Measurements from ENCODE around the gene PTPA.

The PTPA gene

DNA sequence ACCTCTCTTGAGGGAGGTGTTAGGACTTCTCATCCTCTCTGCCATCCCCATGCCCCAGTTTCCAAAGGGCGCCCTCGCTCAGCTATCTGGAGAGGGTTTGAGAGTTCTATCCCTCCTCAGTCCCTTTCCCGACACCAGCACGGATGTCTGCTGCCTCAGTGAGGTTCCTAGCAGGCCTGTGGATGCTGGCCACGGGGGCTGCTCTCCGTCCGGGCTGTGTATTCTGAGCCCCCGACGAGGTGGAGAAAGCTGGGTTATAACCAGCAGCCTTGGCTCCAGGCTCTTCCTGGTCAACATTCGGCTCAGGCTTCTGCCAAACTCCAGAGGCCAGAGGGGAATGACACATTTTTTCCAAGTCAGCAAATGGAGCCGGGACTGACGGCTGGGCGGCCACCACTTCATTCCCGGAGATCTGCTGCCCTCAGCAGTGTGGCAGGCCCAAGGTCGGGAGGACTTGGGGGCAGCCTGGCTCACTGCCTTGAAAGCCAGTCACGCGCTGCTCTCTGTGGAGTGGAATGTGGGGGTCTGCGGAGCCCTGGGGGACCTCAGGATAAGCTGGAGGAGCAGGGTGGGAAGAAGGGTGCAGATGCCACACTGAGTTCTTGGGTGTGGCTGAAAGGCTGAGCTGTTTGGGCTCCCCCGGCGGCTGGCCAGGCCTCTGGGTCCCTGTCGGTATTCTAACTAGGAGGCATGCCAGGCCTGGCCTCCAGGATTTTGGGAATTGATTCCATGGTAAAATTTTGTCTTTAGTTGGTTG lies 27.4 kb downstream of the PTPA start:
- DNase-seq = no peak

DNA sequence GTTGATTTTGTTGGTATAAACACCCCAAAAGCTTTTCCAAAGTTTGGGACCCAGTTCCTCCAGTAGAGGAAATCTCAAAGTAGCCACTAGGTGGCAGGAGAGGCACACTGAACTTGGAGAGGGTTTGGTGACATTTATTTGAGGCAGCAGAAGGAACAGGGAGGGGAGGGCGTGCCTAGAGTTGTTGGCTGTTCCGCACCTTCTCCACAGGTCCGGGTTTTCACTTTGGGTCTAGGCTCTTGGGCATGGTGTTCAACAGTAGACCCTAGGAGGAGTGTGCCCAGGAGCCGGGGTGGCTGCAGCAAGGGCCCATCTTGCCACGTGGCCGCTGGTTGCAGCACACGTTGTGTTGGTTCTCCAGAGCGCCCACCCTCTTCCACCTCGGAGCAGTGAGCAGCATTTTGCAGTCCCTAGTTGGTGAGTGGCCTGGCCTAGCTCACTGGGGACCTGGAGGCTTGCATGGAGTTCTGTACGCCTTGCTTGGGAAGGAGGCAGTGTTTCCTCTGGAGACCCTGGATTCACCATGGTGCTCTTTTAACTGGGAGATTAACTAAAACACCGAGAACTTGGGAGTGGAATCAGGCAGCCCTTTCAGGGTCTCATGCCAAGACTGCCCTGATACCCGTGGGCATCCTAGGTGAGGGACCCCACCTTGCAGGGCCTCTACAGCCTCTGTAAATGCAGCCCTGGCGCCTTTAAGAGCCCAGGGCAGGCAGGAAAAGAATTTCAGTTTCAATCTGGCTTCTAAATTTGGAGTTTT lies 28.2 kb downstream of the PTPA start:
- DNase-seq = peak; percentile 72 to 73

DNA sequence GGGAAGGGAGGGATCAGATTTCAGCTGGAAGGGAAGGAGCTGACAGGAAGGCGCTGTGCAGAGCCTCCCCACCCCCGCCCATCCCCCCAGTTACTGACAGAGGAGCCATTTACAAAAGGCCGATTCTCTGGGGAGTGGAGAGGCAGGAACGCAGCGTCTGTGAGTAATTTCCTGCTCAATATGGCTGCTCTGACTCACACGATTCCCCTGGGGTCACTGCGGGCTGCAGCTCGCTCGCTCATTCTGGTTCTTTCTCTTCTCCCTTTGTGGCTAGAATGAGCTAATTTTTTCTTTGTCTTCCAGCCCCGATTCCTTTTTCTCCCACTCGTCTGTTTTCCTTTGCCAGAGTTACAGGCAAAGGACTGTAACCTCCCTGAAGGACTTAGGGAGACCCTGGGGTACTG lies 28.8 kb downstream of the PTPA start:
- peak; percentile 70 to 88 for DNase-seq

DNA sequence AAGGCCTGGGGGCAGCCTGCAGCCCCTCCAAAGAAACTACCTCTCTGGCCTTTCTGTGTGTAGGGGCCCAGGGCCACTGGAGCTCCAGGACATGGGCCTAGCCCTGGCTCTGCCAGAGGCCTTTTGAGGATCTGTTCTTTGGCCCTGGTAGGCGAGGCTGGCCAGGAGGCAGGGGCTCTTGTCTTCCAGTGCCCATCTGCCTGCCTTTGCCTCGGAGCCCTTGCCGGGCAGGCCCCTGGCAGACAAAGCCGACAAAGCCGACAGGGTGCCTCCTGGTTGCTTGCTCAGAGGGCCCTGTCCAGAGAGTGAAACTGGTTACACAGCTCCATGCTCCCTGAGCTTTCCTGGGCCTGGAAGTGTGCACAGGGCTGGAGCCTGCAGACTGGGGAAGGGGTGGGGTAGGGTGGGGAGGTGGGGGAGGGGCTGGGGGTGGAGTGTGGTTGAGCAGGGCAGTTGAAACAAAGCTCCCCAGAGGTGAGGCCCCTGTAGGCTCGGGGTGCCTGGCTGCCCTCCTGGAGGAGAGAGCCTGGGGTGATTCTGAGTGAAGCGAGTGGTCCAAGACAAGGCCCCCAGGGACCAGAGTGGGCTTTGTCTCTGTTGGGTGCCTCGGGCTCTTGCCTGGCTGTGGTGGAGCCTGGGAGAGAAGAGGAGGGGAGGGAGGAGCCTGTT lies 29.3 kb downstream of the PTPA start:
- peak; percentile 24 for DNase-seq

DNA sequence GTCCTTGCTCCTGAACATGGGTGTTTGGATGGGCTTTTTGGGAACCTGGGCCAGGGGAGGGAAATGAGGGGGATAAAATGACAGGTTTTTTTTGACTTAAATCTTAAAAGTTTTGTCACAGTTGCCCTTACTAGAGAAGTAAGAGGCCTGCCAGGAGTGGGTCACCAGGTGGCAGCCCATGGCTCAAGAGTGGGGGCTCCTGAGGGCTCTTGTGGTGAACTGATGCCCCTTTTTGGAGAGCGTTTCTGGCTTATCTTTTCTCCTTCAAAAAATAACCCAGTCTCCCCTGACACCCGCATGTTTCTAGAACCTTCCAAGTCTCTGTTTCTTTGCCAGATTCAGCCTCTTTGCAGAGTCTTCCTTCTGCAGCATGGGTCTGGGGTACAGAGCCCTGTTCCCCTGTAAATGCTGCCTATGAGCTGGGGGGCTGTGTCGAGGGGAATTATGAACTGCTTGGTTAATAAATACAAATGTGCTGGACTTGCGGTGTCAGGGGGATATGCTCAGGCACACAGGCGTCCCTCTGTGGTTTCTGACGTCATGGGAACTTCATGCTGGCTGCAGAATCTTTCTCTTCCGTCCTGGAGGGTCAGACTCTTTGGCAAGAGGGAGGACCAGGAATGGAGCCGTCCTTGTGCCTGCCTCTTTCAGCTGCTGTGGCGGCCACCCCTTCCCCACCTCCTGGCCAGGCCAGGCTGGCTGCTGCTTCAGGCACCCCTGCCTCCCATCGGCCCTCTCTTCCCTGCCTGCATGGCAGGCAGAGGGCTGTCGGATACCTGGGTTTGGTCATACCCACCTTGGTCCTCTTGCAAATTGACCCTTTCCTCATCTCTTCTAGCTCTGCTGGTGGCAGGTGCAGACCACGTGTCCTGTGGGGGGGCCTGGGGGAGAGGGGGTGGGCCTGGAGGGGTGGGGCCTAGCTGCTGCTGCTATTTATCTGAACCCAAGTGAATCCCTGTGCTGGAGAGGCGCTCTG lies 30.1 kb downstream of the PTPA start:
- DNase-seq = peak in 1 of 2 experiments; percentile 17

DNA sequence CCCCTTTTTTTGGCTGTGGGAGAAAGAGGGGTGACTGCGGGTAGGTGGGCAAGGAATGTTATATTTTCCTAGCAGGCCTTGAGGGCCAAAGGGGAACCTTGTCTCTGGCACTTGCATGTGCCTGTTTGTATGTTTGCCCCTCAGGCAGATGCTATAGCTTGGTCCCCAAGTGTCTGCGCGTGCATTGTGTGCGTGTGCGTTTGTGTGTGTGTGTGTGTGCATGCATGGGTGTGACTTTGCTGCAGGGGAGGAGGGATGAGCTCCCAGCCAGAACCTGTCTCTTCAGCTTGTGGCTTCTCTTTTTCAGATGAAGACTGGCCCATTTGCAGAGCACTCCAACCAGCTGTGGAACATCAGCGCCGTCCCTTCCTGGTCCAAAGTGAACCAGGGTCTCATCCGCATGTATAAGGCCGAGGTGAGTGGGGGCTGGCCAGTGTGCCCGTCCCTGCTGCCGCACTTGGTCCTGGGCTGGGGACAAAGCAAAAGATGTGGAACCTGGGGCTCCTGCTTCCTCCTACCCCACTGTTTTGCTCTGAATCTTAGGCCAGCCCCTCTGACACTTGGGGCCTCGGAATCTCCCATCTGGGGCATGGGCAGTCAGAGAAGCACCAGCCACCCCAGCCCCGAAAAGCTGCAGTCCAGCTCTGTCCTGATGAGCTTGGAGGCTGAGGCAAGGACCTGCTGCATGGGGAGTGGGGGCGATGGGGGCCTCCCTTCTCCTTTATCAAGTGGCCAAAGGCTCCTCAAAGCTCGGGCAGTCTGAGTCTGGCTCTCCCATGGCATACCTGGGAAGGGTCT lies 31.1 kb downstream of the PTPA start:
- DNase-seq = no peak

DNA sequence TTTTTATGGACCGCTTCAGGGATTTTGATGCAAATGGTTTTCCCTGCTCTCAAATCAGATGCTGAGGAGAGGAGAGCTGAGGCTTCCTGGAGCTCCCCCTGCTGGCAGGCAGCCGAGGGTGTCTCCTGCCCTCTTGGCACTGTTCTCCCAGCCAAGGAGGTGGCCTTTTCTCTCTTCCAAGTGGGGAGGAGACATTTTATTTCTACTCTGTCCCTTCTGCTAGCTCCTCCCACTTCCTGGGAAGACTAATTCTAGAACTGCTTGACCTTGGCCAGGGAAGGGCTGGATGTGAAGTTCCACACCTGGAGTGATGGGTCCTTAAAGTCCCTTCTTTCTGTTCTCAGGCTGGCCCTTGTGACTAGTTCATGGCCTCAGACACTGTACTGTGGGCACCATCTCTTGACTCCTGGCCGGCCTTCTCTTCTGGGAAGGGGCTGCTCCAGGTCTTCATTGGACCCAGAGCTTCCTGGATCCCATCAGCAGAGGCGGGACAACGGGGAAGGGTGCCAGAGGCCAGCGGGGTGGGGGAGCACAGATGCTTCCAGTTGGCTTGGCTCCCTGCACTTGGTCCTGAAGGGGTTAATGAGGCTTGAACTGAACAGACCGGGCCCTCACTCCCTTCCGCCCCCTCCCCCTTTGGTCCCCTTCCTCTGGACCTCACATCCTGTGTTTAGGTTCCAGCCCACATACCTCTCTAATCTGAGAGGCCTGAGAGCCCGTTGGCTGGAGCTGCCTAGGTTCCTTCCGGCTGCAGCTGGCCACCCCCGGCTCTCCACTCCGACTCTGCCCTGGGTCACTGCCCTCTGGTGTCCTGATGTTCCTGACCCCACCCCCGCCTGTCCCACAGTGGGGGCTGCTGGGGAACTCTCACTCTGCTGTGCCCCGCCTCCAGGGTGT lies 32.1 kb downstream of the PTPA start:
- DNase-seq = peak; percentile 43 to 54

DNA sequence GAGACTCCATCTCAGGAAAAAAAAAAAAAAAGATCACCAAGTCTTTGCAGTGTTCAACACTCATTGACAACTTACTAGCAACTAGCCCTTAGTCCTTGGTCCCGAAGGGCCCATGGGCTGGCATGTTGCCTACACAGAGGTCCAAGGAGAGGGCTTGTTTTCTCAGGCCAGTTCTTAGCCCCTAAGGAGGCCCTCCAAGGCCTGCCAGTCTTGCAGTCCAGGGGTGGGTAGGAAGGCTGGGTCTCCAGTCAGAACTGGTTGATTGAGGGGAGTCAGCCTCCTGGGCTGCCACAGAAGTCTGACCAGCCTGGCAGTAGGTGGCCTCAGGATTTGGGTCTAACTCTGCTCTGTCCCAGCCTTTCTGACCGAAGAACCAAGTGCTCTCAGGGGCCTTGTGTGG lies 34.1 kb downstream of the PTPA start:
- no peak for DNase-seq

DNA sequence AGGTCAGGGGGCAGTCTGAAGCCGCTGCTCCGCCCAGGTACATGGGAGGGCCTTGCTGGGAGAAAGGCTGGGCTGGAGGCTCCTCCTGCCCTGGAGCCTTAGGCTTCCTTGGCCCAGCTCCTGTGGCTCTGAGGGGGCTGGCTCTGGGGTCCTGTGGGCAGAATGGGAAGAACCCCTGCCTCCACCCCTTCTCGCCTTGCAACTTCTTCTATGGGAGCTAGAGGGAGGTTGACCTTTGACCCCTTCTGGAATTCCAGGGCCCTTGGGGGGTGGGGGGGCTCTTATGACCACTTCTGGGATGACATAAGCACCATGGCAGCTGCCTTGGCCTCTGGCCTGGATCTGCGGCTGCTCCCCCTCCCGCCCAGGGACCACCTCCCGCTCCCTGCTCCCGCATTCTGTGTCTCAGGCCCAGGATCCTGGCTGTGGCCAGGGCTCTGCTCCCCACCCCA lies 34.7 kb downstream of the PTPA start:
- no peak for DNase-seq

DNA sequence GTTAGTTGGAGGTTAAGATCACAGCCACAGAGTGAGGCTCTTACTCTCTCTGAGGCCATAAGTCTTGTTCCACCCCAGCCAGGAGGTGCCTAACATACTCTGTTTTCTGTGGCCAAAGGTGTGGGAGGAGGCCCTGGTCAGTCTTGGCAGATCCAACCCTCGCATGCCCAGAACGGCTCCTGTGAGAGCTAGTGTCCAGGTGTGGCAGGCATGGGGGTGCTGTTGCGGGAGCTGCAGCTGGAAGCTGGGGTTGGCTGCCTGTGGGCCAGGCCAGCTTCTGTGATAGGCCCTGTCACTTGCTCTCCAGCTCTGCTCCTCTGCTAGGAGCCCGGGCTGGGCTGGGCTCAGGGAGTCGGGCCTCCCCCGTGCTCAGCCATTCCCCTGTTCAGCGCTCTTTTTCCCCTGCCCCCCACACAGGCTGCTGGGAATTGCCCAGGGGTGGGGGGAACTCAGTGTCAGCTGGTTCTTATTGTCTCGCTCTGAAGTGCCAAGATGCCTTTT lies 35.3 kb downstream of the PTPA start:
- no peak for DNase-seq

DNA sequence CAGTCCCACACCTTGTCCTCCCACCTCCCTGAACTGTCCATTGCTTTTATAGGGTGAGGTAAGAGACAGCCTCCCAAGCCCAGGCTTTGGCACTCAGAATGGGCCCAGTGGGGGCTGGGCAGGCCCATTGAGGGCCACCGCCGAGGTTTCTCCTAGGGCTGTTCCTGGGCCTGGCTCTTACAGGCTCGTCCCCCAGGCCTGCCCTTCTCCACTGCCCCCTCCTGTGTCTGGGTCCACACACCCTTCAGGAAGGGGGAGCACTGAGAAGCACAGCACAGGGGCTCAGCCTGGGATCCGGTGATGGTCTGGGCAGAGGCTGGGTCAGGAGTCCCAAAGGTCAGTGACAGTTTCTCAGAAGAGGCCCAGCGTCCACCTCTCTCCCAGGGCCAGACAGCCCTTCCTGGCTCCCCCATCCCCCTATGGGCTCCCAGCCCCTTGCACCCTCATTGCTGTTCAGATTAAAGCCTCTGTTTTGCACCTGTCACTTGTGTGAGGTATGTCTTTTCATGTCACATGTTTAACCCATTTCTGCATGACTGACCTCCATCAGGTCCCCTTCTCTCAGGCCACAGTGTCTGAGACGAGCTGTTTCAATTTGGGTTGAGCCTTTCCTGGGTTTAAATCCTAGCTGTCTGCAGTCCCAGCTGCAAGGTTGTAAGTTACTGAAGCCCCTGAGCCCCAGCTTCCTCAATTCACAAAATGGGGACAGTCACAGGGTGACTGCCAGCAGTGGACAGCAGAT lies 37.4 kb downstream of the PTPA start:
- DNase-seq = no peak

DNA sequence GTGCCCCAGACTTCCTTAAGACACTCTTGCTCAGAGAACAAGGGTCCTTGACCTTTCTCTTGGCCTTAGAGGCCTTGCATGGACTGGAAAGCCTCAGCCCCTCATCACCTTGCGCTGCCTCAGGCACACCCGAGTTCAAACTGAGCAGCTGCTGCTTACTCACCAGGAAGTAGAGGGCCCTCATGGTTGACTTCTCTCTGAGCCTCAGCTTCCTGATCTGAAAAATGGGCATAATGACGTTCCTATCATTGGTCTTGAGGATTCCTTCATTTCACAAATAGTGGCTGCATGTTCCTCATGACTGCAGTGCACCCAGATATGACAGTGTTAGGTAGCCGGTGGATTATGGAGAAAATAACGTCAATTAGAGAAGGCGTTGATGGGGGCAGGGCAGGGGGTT lies 38.2 kb downstream of the PTPA start:
- no peak for DNase-seq

DNA sequence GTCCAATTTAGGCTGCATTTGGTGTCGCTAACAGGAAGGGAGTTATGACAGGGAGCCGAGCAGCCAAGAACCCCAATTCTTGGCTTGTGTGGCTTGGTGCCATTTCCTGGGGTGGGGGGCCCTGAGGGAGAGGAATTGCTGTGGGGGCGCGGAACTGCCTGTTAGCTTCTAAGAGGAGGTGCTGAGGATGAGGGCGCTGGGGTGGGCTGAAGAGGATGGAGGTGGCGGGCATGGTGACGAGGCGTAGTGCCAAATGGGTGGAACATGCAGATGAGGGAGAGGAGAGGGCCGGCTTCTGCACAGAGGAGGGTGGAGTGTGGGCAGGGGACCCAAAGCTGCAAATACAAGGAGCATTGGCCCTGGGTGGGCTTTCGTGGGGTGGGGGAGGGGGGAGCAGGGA lies 38.9 kb downstream of the PTPA start:
- no peak for DNase-seq

DNA sequence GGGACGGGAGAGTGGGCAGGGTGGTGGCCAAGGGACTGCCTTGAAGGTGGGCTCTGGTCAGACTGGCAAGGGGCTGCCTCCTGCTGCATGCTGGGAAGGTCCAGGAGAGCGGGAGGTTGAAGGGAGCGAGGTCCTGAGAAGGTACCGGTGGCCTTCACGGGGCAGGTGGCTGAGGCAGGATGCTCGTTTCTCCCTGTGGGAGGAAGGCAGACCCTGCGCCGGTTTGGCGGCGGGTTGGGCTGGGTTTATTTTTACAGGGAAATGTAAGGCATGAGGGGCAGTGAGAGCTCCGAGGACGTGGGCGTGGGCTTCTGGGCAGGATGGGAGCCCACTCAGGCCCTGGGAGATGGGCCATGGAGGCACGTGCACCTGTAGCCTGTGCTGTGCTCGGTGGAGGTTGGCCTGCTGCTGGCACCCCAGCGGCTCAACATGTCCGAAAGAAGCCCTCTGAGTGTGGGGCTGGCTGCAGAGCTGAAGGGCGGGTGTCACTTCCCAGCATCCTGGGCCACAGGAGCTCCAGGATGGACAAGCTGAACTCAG lies 39.5 kb downstream of the PTPA start:
- DNase-seq = no peak

DNA sequence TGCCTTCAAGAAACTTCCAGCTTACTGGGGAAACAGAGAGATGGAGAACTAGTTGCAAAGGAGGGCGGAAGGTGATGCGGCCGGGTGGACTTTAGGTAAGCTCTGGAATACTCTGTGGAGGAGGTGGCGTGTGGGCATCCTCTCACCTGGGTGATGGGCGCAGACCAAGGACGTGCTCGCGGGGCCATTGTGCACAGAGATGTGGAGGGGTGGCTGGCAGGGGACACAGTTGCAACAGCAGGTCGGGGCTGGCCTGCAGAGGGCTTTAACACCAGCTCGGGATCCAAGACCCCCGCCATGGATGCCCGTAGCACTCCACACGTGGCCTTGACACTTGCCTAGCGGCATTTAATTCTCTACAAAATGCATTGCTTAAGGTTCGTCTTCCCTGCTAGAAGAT lies 40.3 kb downstream of the PTPA start:
- no peak for DNase-seq

DNA sequence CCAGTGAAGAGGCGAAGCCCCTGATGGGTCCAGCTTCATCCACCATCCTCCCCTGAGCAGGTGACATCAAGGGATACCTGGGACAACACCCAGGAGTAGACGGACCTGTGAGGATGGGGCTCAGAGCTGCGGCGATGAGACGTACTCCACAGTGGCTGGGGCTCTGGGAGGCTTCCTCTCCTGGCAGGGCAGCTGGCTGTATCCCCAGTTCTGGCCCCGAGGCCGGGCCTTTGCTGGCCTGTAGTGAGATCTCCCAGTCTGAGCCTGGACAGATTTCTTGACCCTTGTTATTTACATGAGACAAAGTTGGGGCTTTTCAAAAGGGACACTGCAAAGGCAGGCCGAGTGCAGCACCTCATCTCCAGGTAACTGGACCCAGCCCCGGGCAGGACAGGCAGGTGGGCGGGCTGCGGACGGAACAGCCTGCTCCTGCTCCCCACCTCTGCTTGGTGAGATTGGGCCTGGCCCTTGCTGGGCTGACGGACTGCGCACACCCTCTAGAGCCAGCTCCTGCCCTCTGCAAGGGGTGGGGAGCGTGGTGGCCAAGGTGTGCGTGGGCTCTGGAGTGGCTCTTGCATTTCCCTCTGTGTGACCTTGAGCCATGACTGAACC lies 43.8 kb downstream of the PTPA start:
- no peak for DNase-seq

DNA sequence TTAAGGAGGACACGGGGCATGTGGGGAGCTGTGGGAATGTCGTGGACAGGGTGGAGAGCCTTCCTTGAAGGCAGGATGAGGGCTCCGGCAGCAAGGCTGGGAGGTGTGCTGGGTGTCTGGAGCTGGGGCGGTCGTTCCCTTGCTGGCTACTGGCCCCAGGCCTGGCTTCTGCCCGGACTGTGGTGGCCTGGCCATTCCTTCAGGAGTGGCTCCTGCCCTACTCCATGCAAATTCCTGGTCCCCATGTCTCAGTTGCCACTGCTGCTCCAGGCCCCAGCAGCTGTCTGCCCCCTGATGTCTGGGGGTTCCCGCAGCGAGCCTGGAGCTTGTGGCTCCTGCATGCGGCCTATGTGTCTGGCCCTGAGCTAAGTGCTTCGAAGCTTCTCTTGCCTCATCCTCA lies 44.9 kb downstream of the PTPA start:
- DNase-seq = no peak

DNA sequence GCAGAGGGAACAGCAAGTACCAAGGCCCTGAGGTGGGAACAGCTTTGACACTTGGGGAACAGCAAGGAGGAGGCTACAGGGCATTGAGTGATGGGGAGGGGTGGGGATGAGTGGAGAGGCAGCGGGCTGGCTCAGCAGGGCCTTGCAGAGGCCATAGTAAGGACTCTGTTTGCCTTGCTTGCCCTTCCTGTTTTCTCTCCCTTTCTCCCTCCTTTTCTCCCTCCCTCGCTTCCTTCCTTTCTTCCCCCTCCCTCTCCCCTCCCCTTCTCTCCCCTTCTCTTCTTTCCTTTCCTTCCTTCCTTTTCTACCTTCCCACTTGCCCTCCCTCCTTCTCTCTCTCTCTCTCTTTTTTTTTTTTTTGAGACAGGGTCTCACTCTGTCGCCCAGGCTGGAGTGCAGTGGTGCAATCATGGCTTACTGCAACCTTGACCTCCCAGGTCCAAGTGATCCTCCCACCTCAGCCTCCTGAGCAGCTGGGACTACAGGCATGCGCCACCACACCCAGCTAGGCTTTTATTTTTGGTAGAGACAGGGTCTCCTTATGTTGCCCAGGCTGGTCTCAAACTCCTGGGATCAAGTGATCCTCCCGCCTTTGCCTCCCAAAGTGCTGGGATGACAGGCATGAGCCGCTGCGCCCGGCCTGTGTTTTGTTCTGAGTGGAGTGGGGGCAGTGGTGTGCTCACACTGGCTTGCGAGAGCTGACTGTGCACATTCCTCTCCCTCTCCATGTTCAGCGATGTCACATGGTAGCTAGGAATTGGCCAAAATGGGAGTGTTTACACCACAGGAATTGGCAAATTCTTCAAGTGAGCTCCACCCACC lies 49.7 kb downstream of the PTPA start:
- DNase-seq = no peak
